ENCODE results near the gene ZBTB20. TPM values are rescaled to one million over a fixed set of nuclear protein-coding genes. Genes with fewer than 3 reads are reported as not detected.
A peak's percentile ranks its signal among the peaks of the same experiment; 100 is the strongest.

ZBTB20 gene
- total and polyA plus RNA-seq, 2 donors (not counting 1 experiment from before 2014, with no cell fraction given), result 4.0 to 123 TPM

- H3K79me2 ChIP-seq (ENCODE audit: control insufficient read depth, insufficient read depth, low read length), result no peaks in the 10 kb centered on the region
- CTCF ChIA-PET, result no interaction called here
- H3K4me2 ChIP-seq (replicated peaks; ENCODE audit: low read depth, low read length, poor library complexity, severe bottlenecking), result no peak overlapping the region
- H3K9me3 ChIP-seq (ENCODE audit: control extremely low read depth in 1 of 3, control insufficient read depth in 2 of 3, insufficient read depth in 1 of 3, low read length in 2 of 3), result no peaks in the 10 kb centered on the region
- no CpG with 5 or more reads among the region's 2 CpGs for WGBS (ENCODE audit: insufficient coverage)
- H4K20me1 ChIP-seq (ENCODE audit: control insufficient read depth, insufficient read depth, low read length, poor library complexity, severe bottlenecking), result no peaks in the 10 kb centered on the region
- peaks cover 8% of the 10 kb centered on the region for H3K4me1 Mint-ChIP-seq
- no peak overlapping the region for H3K4me3 Mint-ChIP-seq
- no peaks in the 10 kb centered on the region for H3K36me3 ChIP-seq (replicated peaks in 1 of 2; ENCODE audit: control extremely low read depth in 1 of 2, control insufficient read depth in 1 of 2, extremely low read depth in 1 of 2, insufficient read depth in 2 of 2, low read length in 1 of 2)
- intact Hi-C loops (cut with micrococcal nuclease), result no loop called here
- H3K27me3 Mint-ChIP-seq, result no peaks in the 10 kb centered on the region
- H2AFZ ChIP-seq (ENCODE audit: insufficient read depth, low read depth, low read length, poor library complexity, severe bottlenecking), result no peak overlapping the region
- peaks cover under 1 to 3% of the 10 kb centered on the region in 2 donors for H3K4me1 ChIP-seq (ENCODE audit: control insufficient read depth in 2 of 2, insufficient read depth in 2 of 2, low read length in 2 of 2)
- H3K27ac Mint-ChIP-seq, result no peak overlapping the region
- H3K27me3 ChIP-seq (replicated peaks in 1 of 4; ENCODE audit: control extremely low read depth in 1 of 4, control insufficient read depth in 3 of 4, insufficient read depth in 4 of 4, low read length in 3 of 4), result no peaks in the 10 kb centered on the region
- DNase-seq (no peak), ATAC-seq (ENCODE audit: low read depth) (no peak)
- POLR2A ChIA-PET, result no interaction called here
- H3K9ac ChIP-seq (ENCODE audit: low read length), result no peak overlapping the region
- H3K4me3 ChIP-seq (ENCODE audit: control extremely low read depth in 1 of 5, extremely low read depth in 1 of 5, insufficient read depth in 1 of 5, low read depth in 2 of 5, low read length in 4 of 5), result no peak overlapping the region
- H3K9me3 Mint-ChIP-seq (ENCODE audit: insufficient read depth), result no peaks in the 10 kb centered on the region
- TF ChIP-seq CTCF (IDR thresholded peaks at IDR 0.05) (no peak), EZH2 (IDR thresholded peaks at IDR 0.05; ENCODE audit: borderline replicate concordance, insufficient read depth, low read depth, low read length, poor library complexity, severe bottlenecking) (no peak)
- no peak overlapping the region for H3K27ac ChIP-seq (ENCODE audit: low read length in 2 of 2)
Observed at GRCh38 chr3:114314282-114314681, 832.8 kb downstream of the ZBTB20 start.

- H3K27me3 ChIP-seq (replicated peaks in 1 of 4; ENCODE audit: control extremely low read depth in 1 of 4, control insufficient read depth in 3 of 4, insufficient read depth in 4 of 4, low read length in 3 of 4), result no peaks in the 10 kb centered on the region
- intact Hi-C loops (cut with micrococcal nuclease), result loop anchor here (2.0 kb wide), 1 partner anchor 15 kb away; no protein-coding TSS in a partner anchor
- Mint-ChIP-seq H3K4me3 (no peak overlapping the region), H3K9me3 (ENCODE audit: insufficient read depth) (no peaks in the 10 kb centered on the region), H3K4me1 (peaks cover 17% of the 10 kb centered on the region), H3K27ac (peak overlapping the region; percentile 16), H3K27me3 (no peaks in the 10 kb centered on the region)
- H3K27ac ChIP-seq (ENCODE audit: low read length in 2 of 2), result no peak overlapping the region
- no peaks in the 10 kb centered on the region for H3K79me2 ChIP-seq (ENCODE audit: control insufficient read depth, insufficient read depth, low read length)
- H3K36me3 ChIP-seq (replicated peaks in 1 of 2; ENCODE audit: control extremely low read depth in 1 of 2, control insufficient read depth in 1 of 2, extremely low read depth in 1 of 2, insufficient read depth in 2 of 2, low read length in 1 of 2), result no peaks in the 10 kb centered on the region
- H2AFZ ChIP-seq (ENCODE audit: insufficient read depth, low read depth, low read length, poor library complexity, severe bottlenecking), result no peak overlapping the region
- ChIA-PET CTCF (interaction anchor here (1.1 kb wide), 1 partner anchor 22 kb away, joined by 4 read pairs; no protein-coding TSS in a partner anchor), POLR2A (no interaction called here)
- TF ChIP-seq EZH2 (IDR thresholded peaks at IDR 0.05; ENCODE audit: borderline replicate concordance, insufficient read depth, low read depth, low read length, poor library complexity, severe bottlenecking), result no peak
- no peak for TF ChIP-seq CTCF (IDR thresholded peaks at IDR 0.05)
- H4K20me1 ChIP-seq (ENCODE audit: control insufficient read depth, insufficient read depth, low read length, poor library complexity, severe bottlenecking), result no peaks in the 10 kb centered on the region
- no peaks in the 10 kb centered on the region for H3K9me3 ChIP-seq (ENCODE audit: control extremely low read depth in 1 of 3, control insufficient read depth in 2 of 3, insufficient read depth in 1 of 3, low read length in 2 of 3)
- no peak overlapping the region for H3K4me2 ChIP-seq (replicated peaks; ENCODE audit: low read depth, low read length, poor library complexity, severe bottlenecking)
- no peak for ATAC-seq (ENCODE audit: low read depth)
- peaks cover 8 to 11% of the 10 kb centered on the region in 2 donors for H3K4me1 ChIP-seq (ENCODE audit: control insufficient read depth in 2 of 2, insufficient read depth in 2 of 2, low read length in 2 of 2)
- WGBS (ENCODE audit: insufficient coverage), result 100% methylated on average over 2 of the region's 2 CpGs
- H3K9ac ChIP-seq (ENCODE audit: low read length), result no peak overlapping the region
- DNase-seq, result no peak
- no peak overlapping the region for H3K4me3 ChIP-seq (ENCODE audit: control extremely low read depth in 1 of 5, extremely low read depth in 1 of 5, insufficient read depth in 1 of 5, low read depth in 2 of 5, low read length in 4 of 5)
Observed at GRCh38 chr3:114313426-114313825, 833.7 kb downstream of the ZBTB20 start.

All from B cell (primary cell).